ENCODE measurements around the gene HMCN1.

The HMCN1 gene

DNA sequence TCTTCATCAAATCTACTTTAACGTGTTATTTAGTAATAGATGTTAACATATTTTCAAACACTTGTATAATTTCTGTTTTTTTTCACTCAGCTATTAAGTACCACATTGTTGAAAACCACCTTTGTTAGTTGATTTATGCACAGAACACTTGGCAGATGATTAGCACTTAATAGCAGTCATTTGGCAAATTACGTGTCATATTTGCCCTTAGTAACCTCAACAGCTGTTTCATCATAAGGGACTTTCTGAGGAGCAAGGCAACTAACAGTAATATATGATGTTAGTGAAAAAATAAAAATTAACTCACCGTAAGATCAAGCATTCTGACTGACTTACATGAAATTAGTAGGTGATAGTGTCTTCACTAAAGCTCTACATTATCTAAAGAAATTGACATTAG, 186.4 kb downstream of the HMCN1 start:
- DNase-seq: no peak

DNA sequence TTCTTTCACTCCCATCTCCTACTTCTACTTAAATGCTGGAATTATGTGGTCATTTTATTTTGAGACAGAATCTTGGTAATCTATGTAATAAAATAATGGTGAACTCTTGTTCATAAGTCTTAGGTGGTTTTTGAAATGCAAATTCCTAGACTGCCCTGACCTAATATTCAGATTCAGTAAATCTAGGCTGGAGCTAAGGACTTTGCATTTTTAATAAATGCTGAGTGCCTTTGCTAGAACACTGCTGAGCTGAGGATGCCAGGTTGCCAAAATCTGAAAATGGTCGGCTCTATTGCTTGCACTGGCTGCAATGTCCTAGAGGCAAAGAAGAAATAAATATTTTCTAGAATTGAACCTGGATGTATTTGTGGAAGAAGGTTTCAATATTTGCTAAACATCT, 187.4 kb downstream of the HMCN1 start:
- no peak for DNase-seq

DNA sequence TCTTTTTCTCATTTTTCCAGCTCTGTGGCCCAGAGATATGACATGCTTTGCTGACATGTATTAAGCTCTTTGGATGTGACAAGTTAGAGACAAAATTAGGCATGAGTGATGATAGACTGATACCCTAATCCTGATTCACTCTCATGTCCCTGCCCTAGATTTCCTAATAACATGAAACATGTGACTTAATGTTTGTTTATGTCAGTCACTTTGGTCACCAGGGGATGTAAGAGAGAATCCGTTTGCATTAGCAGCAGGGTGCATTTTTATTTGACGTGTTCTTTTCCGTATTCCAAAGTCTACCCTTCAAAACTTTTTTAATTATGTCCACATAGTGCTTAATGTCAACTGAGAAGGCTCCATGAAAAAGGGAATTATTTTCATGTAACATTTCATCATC, 192.4 kb downstream of the HMCN1 start:
- DNase-seq: no peak

- DNase-seq: no peak
Measured at GRCh38 chr1:185929776-185930175, 195.6 kb downstream of the HMCN1 start.

GRCh38 chr1:185931438-185931837, 197.2 kb downstream of the HMCN1 start:
- no peak for DNase-seq

- DNase-seq: no peak
Measured at GRCh38 chr1:185933580-185933979, 199.4 kb downstream of the HMCN1 start.

DNA sequence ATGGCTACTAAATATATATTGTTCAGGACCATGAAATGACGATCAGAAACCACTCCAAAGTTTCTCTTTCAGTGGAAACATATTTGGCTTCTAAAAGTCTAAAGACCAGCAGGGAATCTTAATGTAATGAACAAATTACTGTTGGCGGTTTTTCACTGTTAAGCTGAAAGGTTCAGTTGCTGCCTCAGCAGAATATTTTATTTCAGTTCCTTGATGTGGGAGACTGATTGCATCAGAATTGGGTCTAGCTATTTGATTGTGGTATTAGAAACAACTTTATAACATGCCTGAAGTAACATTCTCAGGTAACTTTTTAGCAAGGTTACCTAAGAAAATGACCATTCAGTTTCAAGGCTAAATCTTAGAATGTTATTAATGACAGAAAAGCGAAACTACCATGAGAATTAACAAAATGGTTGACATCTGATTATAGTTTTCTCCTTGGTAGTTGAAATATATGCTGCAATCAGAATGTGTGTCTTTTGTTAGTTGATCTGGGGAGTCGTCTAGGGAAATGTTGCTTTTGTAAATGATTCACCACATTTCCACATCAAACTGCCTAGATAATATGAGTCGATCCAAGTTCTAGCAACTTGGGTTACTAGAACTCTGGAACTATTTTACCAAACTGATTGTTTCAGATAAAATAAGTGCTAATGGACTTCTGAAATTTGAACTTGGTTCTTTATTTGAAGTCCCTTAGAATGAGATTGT, 200.4 kb downstream of the HMCN1 start:
- DNase-seq: no peak

DNA sequence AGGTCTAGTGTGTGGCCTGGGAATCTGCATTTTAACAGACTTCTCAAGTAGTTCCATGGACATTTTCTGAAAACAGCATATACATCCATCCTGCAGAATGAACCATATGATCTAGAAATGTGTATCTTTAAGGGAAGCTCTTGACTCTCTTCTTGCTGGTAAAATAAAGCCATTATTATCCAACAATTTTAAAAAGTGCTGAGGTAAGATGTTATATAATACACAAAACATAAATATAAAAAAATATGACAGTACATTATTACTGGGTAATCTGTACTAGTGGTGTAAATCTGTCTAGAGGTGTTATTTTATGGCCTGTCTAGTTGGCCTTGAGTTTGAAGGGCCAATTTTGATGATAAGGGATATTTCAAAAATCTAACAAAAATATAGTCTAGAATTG, 201.2 kb downstream of the HMCN1 start:
- DNase-seq: no peak

GRCh38 chr1:185936641-185937040, 202.4 kb downstream of the HMCN1 start:
- no peak for DNase-seq

GRCh38 chr1:185938396-185938795, 204.2 kb downstream of the HMCN1 start:
- DNase-seq: no peak

GRCh38 chr1:185939142-185939541, 205.0 kb downstream of the HMCN1 start:
- DNase-seq: no peak

DNA sequence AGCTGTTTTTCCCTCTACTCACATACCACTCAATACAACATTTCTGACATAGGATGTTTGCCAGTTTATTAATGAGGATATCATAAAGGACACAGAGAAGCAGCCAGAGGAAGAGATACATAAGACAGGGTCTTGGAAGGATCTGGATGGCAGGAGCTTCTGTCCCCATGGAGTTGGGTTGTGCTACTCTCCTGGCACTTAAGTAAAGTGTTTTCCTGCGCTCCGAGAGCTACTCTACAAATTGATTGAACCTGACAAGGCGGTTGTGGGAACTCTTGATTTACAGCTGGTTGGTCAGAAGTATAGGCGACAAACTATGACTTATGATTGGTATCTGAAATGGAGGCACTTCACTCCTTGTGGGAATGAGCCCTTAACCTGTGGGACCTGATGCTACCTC, 208.8 kb downstream of the HMCN1 start:
- no peak for DNase-seq

DNA sequence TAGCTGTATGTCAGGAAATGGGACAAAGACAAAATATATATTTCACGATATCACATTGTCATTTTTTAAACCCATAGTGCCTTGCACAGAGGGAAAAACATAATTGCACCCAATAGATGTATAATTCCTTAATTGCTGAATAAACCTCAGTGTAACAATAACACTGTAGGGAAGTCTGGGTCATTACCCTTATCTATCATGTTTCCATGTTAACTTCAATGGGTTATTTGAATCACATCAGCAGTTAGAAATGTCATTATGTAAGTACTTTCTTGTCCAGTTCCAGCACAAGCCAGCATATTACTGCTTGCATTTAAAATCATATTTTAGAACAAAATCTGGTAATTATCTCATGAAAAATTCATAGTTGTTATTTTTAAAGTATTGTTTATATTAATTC, 222.7 kb downstream of the HMCN1 start:
- DNase-seq: no peak

DNA sequence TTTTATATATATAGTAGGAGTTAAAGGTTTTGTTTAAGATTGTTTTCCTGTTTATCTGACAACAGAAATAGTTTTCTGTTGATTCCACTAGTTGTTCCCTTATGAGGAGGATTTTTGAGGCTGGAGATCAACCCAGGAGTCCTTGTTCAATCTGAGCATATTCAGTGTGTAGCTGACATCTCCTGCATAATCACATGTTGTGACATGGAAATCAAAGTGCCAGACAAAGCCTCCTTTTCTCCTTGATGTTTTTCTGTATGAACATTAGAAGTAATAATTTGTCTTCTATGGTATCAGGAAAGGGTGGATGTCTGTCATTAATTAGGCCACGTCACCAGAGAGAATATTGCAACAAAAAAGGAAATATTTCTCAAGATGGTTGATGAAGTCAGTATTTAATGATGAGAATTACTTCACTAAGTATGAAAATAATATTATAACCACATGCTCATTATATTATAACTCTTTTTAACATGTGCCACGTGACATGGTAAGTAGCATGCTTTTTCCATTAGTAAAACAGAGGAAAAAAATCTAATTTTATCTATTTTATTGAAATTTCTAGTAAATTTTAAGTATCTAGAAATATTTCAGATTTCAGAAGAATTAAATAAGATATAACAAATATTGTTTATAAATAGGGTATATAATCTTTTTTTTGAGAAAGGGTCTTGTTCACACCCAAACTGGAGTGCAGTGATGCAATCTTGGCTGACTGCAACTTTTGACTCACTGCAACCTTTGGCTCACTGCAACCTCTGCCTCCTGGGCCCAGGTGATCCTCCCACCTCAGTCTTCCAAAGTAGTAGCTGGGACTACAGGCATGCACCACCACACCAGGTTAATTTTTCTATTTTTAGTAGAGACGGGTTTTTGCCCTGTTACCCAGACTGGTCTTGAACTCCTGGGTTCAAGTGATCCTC, 223.5 kb downstream of the HMCN1 start:
- DNase-seq: no peak

GRCh38 chr1:185960422-185961321, 226.5 kb downstream of the HMCN1 start:
- no peak for DNase-seq

DNA sequence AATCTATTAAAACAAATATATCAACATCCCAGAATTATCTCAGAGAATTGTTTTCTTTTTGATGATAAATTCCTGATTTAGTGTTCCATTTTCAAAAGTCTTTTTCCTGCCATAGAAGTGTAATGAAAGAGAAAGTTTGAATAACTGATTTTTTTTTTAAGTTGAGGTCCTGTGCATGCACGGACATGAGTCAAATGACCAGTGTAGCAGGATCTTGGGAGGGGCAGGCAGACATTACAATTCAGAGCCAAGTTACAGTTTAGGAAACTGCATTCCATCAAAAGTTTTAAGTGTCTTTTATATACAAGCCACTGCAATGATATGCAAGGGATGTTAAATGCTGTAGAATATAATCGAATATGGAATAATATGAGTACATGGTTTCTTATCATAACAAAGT, 227.5 kb downstream of the HMCN1 start:
- no peak for DNase-seq

DNA sequence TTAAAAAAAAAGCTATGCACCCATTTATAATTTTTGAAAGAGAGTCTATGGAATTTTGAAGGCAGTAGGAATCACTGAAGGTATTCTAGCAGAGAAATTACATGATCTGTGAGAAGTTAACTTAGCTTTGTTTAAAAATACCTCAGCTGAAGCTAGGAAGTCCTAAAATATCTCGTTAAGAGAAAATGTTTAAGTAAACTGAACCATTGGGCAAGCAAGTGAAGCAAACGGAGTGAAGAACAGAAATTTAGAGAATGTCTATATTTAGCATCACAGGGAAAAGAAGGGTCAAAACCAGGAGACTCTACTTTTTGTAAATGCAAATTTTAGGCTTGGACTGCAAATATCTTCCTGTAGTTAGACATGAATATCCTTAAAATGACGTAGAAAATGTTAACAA, 230.8 kb downstream of the HMCN1 start:
- no peak for DNase-seq

GRCh38 chr1:185965870-185966269, 231.7 kb downstream of the HMCN1 start:
- no peak for DNase-seq

- DNase-seq: no peak
Measured at GRCh38 chr1:185966471-185966870, 232.3 kb downstream of the HMCN1 start.

DNA sequence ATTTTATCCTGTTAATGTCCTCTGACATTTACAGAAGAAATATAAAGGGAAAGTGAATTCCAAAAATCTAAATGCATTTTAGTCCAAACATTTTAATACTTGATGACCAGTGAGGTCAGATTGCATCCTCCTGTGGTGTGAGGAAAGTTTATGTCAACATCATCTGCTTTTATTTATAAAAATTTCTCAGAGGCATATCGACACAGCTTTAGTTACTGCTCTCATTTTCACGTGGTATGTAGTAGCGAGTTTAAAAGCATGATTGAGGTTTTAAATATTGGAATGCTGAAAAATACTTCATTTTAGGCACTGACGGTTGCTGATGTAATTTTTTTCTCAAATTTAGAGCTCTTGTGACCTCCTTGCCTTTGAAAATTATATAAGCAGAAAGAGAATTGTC, 234.8 kb downstream of the HMCN1 start:
- no peak for DNase-seq

DNA sequence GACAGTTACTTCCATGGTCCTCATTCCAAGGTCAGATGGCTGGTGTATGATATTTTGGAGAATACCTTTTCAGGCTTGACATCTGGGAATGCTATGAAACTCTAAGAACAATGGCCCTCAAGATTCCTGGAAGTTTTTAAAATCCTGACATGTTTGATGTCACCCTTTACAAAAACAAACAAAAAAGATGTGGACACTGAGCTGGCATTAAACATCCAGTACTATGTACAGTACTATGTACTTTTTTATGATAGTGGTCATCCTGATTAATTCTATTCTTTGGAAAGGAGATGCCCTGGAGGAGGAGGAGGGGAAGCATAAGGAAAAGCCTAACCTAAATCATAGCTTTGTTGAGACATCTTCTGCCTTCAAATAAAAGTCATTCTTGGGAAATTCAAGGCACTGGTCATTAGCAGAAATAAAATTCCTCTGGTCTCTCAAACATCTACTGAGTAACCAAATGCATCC, 235.4 kb downstream of the HMCN1 start:
- no peak for DNase-seq

DNA sequence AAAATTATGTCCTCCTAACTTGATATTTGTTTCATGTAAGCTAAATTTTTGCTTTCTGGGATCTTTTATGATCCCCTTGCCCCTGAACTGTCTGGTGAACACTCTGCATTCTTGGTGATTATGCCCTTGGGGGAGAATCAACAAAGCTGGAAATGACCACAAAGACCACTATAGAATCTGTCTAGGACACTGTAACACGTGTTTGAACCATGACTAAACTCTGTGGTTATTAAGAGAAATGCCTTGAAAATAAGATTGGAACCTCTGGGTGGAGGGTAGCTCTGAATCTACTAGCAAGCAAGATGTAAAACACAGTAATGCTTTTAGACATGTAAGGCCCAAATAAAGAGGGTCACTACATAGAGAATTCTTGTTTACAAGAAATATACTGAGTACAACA, 237.5 kb downstream of the HMCN1 start:
- DNase-seq: no peak

Data from activated CD4-positive, alpha-beta T cell treated with anti-CD3 and anti-CD28 coated beads, Interleukin-2, amount 50 U/mL, for 1 hour (primary cell).